GM12864 (cell line): ENCODE data around the gene ALDH3A2.
A peak's percentile ranks its signal among the peaks of the same experiment; 100 is the strongest.

Experiments used
- DNase-seq: peaks from one replicate; pipeline ENCODE4 v3.0.0-alpha.2; 2011; ENCODE audit warnings: low read depth
- H3K4me3 ChIP-seq: 2 replicates; pipeline ENCODE4 v1.5.1; 2011; ENCODE audit warnings: mild to moderate bottlenecking, low read depth, low read length, control low read depth
- TF ChIP-seq, protein P1 (sequence below): IDR thresholded peaks from 2 replicates; pipeline ENCODE4 v1.5.1; 2011; ENCODE audit warnings: low read depth, mild to moderate bottlenecking, moderate library complexity, low read length, control low read depth, inconsistent platforms; ENCODE audit errors: missing control alignments

ALDH3A2 gene

DNA sequence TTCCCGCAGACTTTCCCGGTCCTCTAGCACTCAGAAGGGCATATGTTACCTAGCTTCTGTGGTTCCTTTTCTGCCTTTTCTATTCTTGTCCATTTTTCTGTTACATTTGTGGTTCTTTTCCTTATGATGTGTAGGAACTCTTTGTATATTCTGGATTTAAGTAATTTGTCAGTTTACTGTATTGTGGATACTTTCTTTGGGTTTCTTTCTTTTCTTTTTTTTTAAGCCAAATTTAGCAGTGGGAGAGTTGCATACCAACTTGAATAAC, 657 bp downstream of the ALDH3A2 start:
- no peak for DNase-seq
- TF ChIP-seq, protein P1, sequence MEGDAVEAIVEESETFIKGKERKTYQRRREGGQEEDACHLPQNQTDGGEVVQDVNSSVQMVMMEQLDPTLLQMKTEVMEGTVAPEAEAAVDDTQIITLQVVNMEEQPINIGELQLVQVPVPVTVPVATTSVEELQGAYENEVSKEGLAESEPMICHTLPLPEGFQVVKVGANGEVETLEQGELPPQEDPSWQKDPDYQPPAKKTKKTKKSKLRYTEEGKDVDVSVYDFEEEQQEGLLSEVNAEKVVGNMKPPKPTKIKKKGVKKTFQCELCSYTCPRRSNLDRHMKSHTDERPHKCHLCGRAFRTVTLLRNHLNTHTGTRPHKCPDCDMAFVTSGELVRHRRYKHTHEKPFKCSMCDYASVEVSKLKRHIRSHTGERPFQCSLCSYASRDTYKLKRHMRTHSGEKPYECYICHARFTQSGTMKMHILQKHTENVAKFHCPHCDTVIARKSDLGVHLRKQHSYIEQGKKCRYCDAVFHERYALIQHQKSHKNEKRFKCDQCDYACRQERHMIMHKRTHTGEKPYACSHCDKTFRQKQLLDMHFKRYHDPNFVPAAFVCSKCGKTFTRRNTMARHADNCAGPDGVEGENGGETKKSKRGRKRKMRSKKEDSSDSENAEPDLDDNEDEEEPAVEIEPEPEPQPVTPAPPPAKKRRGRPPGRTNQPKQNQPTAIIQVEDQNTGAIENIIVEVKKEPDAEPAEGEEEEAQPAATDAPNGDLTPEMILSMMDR: no peak
- peak overlapping the region; percentile 83 for H3K4me3 ChIP-seq

- TF ChIP-seq, protein P1: no peak
- no peak overlapping the region for H3K4me3 ChIP-seq
- DNase-seq: no peak
Measured at GRCh38 chr17:19650826-19651225, 2.3 kb downstream of the ALDH3A2 start.

- no peak overlapping the region for H3K4me3 ChIP-seq
- TF ChIP-seq, protein P1: no peak
- DNase-seq: no peak
Measured at GRCh38 chr17:19651451-19652238, 3.1 kb downstream of the ALDH3A2 start.

DNA sequence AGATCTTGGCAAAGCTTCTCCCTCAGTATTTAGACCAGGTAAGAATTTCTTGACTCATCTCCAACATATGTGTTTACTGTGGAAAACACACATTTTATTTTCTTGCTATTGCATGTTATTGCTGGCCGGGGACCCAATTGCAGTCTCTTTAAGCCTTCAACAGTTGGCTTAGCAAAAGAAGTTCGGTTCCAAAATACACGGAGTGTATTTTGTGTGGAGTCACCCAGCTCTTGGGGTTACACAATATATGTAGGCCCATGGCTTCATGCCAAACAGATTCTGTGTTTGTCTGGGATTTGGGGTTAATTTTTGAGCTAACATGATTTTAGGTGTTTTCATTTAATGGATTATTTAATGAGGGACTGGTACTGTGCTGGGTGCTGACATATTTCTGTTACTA, 4.0 kb downstream of the ALDH3A2 start:
- H3K4me3 ChIP-seq: no peak overlapping the region
- no peak for DNase-seq
- TF ChIP-seq, protein P1: no peak

- no peak for DNase-seq
- TF ChIP-seq, protein P1: no peak
- H3K4me3 ChIP-seq: no peak overlapping the region
Measured at GRCh38 chr17:19654342-19654886, 5.9 kb downstream of the ALDH3A2 start.

GRCh38 chr17:19654896-19655295, 6.3 kb downstream of the ALDH3A2 start:
- no peak overlapping the region for H3K4me3 ChIP-seq
- TF ChIP-seq, protein P1: no peak
- no peak for DNase-seq

DNA sequence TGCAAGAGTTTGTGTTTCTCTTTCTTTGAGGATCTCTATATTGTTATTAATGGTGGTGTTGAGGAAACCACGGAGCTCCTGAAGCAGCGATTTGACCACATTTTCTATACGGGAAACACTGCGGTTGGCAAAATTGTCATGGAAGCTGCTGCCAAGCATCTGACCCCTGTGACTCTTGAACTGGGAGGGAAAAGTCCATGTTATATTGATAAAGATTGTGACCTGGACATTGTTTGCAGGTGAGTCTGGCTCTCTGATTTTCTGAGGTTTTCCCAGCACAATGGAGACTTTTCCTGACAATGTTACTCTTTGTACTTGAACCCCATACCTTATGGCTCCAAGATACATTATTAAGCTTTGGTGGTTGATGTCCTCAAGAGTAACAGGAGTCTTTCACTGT, 7.8 kb downstream of the ALDH3A2 start:
- no peak overlapping the region for H3K4me3 ChIP-seq
- DNase-seq: no peak

More for the DNA sequence above, 7.8 kb downstream of the ALDH3A2 start:
- TF ChIP-seq, protein P1: no peak
